ENCODE data around the gene CLASP1.
"Not testable (repeated sequence)": the region's sequence is repeated elsewhere in the genome, so short reads cannot be mapped to it uniquely, and the experiment has no call there.

The CLASP1 gene

GRCh38 chr2:121627525-121628050, 21.7 kb downstream of the CLASP1 start:
- no peak for DNase-seq
- intact Hi-C loops (cut with DNase I) = no loop called here

- peak in 1 of 10 donors; percentile 3 for DNase-seq
- intact Hi-C loops (cut with DNase I) = no loop called here
Measured at GRCh38 chr2:121626777-121627524, 22.3 kb downstream of the CLASP1 start.

DNA sequence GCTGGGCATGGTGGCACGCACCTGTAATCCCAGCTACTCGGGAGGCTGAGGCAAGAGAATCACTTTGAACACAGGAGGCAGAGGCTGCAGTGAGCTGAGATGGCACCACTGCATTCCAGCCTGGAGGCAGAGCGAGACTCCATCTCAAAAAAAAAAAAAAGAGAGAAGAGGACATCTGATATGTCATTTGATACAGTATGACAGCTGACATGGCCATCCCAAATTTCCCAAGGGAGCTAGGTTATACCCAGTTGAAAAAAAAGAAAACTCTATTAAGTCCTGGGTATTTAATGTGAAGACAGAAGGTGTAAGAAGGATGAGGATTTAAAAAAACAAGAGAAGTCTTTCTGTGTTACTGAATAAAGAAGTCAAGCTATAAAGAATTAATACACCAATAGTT, 23.3 kb downstream of the CLASP1 start:
- no peak for DNase-seq
- intact Hi-C loops (cut with DNase I) = no loop called here

DNA sequence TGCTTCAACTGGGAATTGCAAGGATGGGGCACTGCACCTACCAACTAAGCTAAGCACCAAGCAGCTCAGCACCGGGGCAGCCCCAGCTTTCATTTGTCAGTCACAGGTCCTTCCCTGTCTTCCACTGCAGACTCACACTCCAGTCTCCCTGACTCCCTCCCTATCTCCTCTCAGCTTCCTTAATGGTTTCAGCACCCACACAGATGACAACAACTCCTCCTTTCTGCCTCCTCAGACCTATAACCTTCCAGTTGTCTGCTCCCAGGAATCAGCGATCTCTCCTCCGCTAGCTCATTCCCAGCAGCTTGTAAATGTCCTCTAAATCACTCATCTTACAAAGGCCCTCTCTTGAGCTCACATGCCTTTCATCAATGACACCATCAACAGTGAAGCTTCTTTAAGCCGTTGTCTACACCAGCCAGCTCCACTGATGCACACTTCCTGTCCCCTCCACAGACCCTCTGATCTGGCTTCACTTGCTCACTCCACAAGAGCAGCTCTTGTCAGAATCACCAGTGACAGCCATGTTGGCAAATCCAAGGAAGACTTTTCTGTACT, 32.1 kb downstream of the CLASP1 start:
- no peak for DNase-seq
- intact Hi-C loops (cut with DNase I) = no loop called here

DNA sequence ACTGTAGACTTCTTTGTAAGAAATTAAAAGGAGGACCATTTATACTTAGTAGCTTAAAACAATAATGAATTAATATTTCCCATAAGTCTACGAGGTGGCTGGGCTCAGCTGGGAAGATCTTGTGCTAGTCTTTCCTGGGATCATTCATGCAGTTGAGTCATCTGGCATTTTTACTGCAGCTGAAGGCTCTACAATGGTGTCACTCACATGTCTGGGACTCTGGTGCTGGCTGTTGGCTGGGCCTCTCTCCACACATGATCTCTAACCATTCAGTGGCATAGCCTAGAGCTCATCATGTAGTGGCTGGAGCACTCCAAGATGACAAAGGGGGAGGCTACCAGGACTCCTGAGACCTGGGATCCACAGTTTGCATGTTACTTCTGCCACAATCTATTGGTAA, 35.5 kb downstream of the CLASP1 start:
- no peak for DNase-seq
- intact Hi-C loops (cut with DNase I) = no loop called here

GRCh38 chr2:121613152-121613551, 36.1 kb downstream of the CLASP1 start:
- no peak for DNase-seq
- intact Hi-C loops (cut with DNase I) = no loop called here

- intact Hi-C loops (cut with DNase I) = no loop called here
- DNase-seq = no peak
Measured at GRCh38 chr2:121611730-121612705, 37.2 kb downstream of the CLASP1 start.

DNA sequence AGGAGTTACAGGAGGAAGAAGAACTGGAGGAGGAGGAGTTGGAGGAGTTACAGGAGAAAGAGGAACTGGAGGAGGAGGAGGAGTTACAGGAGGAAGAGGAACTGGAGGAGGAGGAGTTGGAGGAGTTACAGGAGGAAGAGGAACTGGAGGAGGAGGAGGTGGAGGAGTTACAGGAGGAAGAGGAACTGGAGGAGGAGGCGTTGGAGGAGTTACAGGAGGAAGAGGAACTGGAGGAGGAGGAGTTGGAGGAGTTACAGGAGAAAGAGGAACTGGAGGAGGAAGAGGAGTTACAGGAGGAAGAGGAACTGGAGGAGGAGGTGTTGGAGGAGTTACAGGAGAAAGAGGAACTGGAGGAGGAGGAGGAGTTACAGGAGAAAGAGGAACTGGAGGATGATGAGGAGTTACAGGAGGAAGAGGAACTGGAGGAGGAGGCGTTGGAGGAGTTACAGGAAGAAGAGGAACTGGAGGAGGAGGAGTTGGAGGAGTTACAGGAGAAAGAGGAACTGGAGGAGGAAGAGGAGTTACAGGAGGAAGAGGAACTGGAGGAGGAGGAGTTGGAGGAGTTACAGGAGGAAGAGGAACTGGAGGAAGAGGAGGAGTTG, 38.1 kb downstream of the CLASP1 start:
- DNase-seq; intact Hi-C loops (cut with DNase I): not testable (repeated sequence)

GRCh38 chr2:121610487-121610874, 38.8 kb downstream of the CLASP1 start:
- DNase-seq; intact Hi-C loops (cut with DNase I): not testable (repeated sequence)

- intact Hi-C loops (cut with DNase I) = no loop called here
- DNase-seq = no peak
Measured at GRCh38 chr2:121608967-121609366, 40.3 kb downstream of the CLASP1 start.

GRCh38 chr2:121608367-121608766, 40.9 kb downstream of the CLASP1 start:
- intact Hi-C loops (cut with DNase I) = no loop called here
- no peak for DNase-seq

DNA sequence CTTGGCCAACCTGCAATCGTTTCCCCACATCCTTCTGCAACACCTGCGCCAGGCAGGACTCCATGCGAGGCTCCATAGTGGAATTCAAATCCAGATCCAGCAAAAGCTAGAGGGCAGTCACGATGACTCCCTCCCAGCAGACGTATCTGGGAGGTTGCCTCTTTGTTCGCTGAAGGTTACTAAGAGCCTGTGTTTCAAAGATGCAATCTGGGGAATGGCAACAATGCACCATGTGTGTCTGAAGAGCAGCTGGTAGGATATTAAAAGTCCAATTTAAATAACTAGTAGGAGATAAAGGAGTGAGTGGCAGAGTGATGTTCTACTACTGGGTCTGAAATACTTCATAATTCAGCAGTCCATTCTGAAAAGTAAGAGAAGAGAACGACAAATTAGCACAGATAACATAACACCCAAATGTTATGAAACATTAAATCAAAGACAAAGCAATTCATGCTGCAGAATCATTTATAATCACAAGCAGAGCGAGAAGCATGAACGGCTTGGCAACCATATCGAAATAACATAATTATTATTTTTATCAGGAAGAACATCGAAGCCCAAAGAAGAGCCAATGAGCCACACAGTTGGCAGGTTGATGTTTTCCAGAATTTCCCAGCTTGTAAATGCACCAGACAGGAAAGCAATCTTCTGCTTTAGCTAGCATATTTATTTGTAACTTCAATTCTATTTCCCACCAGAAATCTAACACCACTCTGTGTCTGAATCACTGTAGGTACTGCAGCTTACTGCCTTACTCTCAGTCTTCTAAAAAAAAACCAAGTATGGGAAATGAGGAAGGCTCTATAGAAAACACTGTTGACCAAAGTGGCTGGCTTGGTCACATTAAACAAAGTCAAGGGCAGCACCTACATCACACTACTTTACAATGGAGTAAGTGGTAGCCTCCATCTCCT, 43.2 kb downstream of the CLASP1 start:
- peak in 1 of 10 donors; percentile 4 for DNase-seq

DNA sequence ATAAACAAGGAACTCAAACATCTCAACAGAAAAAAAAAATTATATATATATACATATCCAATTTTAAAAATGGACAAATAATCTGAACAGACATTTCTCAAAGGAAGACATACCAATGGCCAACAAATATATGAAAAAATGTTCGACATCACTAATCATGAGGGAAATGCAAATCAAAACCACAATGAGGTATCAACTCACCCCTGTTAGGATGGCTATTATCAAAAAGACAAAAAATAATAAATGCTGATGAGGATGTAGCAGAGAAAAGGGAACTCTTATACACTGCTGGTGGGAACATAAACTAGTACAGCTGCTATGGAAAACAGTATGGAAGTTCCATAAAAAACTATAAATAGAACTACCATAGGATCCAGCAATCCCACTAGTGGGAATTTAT, 46.1 kb downstream of the CLASP1 start:
- intact Hi-C loops (cut with DNase I) = no loop called here
- DNase-seq = no peak

More for the DNA sequence above, 43.2 kb downstream of the CLASP1 start:
- intact Hi-C loops (cut with DNase I) = no loop called here

GRCh38 chr2:121599963-121600651, 49.2 kb downstream of the CLASP1 start:
- no peak for DNase-seq
- intact Hi-C loops (cut with DNase I) = loop anchor here (5.0 kb wide), 1 partner anchor 47 kb away; the partner anchor contains the start of gene CLASP1

- intact Hi-C loops (cut with DNase I) = loop anchor here (5.0 kb wide), 1 partner anchor 49 kb away; the partner anchor contains the start of gene CLASP1
- DNase-seq = no peak
Measured at GRCh38 chr2:121598087-121598486, 51.2 kb downstream of the CLASP1 start.

DNA sequence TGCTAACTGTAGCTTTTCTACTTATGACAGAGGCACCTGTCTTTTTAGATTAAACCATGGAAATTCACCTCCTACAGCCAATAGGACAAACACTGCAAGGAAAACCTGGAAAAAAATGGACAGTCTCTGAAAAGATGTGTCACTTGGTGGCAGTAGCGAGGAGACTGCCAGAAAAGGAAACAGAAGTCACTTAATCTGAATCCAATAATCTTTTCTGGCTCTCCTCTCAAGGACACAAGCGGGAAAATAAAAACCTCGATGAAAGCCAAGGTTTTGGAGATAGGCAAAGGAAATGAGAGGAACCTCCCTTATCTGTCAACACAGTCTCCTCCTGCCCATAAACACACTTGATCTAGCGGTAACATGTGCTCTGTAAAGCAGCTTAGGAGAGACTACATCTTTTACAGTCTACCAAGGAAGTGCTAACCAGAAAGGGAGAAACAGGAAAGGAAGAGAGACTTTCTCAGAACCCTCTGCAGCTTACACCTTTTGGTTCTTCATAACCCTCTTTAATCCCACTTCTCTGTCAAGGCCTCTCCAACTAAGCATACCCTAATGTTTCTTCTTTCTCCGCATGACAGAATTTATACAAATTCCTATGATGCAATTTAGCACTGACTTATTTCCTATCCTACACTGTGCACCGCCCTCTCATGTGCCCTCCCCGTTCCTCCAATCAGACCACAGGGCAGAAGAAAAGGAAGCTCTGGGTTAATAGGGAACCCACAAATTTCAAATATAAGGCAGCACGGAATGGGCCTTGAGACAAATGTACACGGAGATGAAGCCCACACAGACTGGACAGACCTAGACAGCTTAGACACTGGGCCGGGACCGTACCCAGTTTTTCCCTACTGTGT, 52.8 kb downstream of the CLASP1 start:
- intact Hi-C loops (cut with DNase I) = loop anchor here (5.0 kb wide), 1 partner anchor 51 kb away; the partner anchor contains the start of gene CLASP1
- DNase-seq = peak in 1 of 10 donors; percentile 26
